ENCODE results near the gene RSPRY1.

The RSPRY1 gene

GRCh38 chr16:57277586-57277985 is 91.5 kb downstream of the RSPRY1 start:
- TF ChIP-seq TEAD4 (IDR thresholded peaks at IDR 0.05): peak; percentile 46; the same call in 1 of the 2 replicates
- no peak; the same call in 1 of the 2 replicates for TF ChIP-seq TCF12 (IDR thresholded peaks at IDR 0.05; ENCODE audit: low read depth)
- peak; percentile 56; the same call in 1 of the 2 replicates for TF ChIP-seq NFIC (IDR thresholded peaks at IDR 0.05)
- no peak for TF ChIP-seq CEBPB (IDR thresholded peaks at IDR 0.05)
- 0 out of 2 replicates have a peak, but pooled peaks have one; percentile 21 for TF ChIP-seq MAX (IDR thresholded peaks at IDR 0.05)

- TF ChIP-seq USF1 (IDR thresholded peaks at IDR 0.05): no peak
- no peak for TF ChIP-seq TAF1 (IDR thresholded peaks at IDR 0.05; ENCODE audit: low read depth)
- TF ChIP-seq EGR1 (IDR thresholded peaks at IDR 0.05): no peak
- no peak for TF ChIP-seq CREB1 (IDR thresholded peaks at IDR 0.05; ENCODE audit: low read depth)
- TF ChIP-seq ZBTB7A (IDR thresholded peaks at IDR 0.05; ENCODE audit: low read depth): no peak
- TF ChIP-seq CEBPB (IDR thresholded peaks at IDR 0.05): no peak
- no peak for TF ChIP-seq TCF12 (IDR thresholded peaks at IDR 0.05; ENCODE audit: low read depth)
- TF ChIP-seq TEAD4 (IDR thresholded peaks at IDR 0.05): no peak
- no peak for TF ChIP-seq FOXM1 (IDR thresholded peaks at IDR 0.05; ENCODE audit: borderline replicate concordance, low read depth)
- TF ChIP-seq REST (IDR thresholded peaks at IDR 0.05; ENCODE audit: low read depth): no peak
- TF ChIP-seq EP300 (IDR thresholded peaks at IDR 0.05; ENCODE audit: borderline replicate concordance): no peak
- no peak for TF ChIP-seq RAD21 (IDR thresholded peaks at IDR 0.05; ENCODE audit: low read depth)
- TF ChIP-seq YY1 (IDR thresholded peaks at IDR 0.05; ENCODE audit: low read depth): no peak
Observed at GRCh38 chr16:57278494-57278893, 92.4 kb downstream of the RSPRY1 start.

GRCh38 chr16:57279780-57280638 is 93.9 kb downstream of the RSPRY1 start:
- no peak for TF ChIP-seq TCF12 (IDR thresholded peaks at IDR 0.05; ENCODE audit: low read depth)
- TF ChIP-seq USF1 (IDR thresholded peaks at IDR 0.05): no peak
- TF ChIP-seq TAF1 (IDR thresholded peaks at IDR 0.05; ENCODE audit: low read depth): no peak

GRCh38 chr16:57281791-57282190 is 95.7 kb downstream of the RSPRY1 start:
- TF ChIP-seq ZBTB7A (IDR thresholded peaks at IDR 0.05; ENCODE audit: low read depth): no peak
- no peak for TF ChIP-seq RAD21 (IDR thresholded peaks at IDR 0.05; ENCODE audit: low read depth)
- TF ChIP-seq REST (IDR thresholded peaks at IDR 0.05; ENCODE audit: low read depth): no peak
- no peak for TF ChIP-seq YY1 (IDR thresholded peaks at IDR 0.05; ENCODE audit: low read depth)
- no peak for TF ChIP-seq USF1 (IDR thresholded peaks at IDR 0.05)
- no peak for TF ChIP-seq EGR1 (IDR thresholded peaks at IDR 0.05)
- no peak for TF ChIP-seq TCF12 (IDR thresholded peaks at IDR 0.05; ENCODE audit: low read depth)
- no peak for TF ChIP-seq EP300 (IDR thresholded peaks at IDR 0.05; ENCODE audit: borderline replicate concordance)
- TF ChIP-seq CEBPB (IDR thresholded peaks at IDR 0.05): no peak
- TF ChIP-seq NFIC (IDR thresholded peaks at IDR 0.05): no peak

GRCh38 chr16:57282510-57283213 is 96.5 kb downstream of the RSPRY1 start:
- TF ChIP-seq CREB1 (IDR thresholded peaks at IDR 0.05; ENCODE audit: low read depth): no peak
